HEK293T (cell line): ENCODE measurements around the gene ALPG.

Source experiments
- ARNT ChIP-seq: fragments of 450-650 bp; IDR thresholded peaks from 2 replicates; pipeline ENCODE4 v1.6.1; 2017; ENCODE audit warnings: mild to moderate bottlenecking
- BHLHE40 ChIP-seq: fragments of 450-650 bp; IDR thresholded peaks from 2 replicates; pipeline ENCODE4 v1.6.1; 2016; ENCODE audit warnings: mild to moderate bottlenecking, moderate library complexity, borderline replicate concordance
- ELF4 ChIP-seq: fragments of 450-650 bp; IDR thresholded peaks from 2 replicates; pipeline ENCODE4 v1.6.1; 2017; ENCODE audit warnings: antibody characterized with exemption
- FOXA1 ChIP-seq: fragments of 450-650 bp; IDR thresholded peaks from 2 replicates; pipeline ENCODE4 v1.6.1; 2016; ENCODE audit warnings: mild to moderate bottlenecking
- FOXK2 ChIP-seq: fragments of 450-650 bp; IDR thresholded peaks from 2 replicates; pipeline ENCODE4 v1.6.1; 2016; ENCODE audit warnings: mild to moderate bottlenecking
- FOXM1 ChIP-seq: fragments of 450-650 bp; IDR thresholded peaks from 2 replicates; pipeline ENCODE4 v1.6.1; 2017; ENCODE audit warnings: mild to moderate bottlenecking, borderline replicate concordance
- HDGF ChIP-seq: fragments of 450-650 bp; IDR thresholded peaks from 2 replicates; pipeline ENCODE4 v1.6.1; 2017; ENCODE audit warnings: antibody characterized with exemption, borderline replicate concordance
- NFRKB ChIP-seq: fragments of 450-650 bp; IDR thresholded peaks from 2 replicates; pipeline ENCODE4 v1.6.1; 2016; ENCODE audit warnings: mild to moderate bottlenecking, moderate library complexity
- PKNOX1 ChIP-seq: fragments of 450-650 bp; IDR thresholded peaks from 2 replicates; pipeline ENCODE4 v1.6.1; 2016
- SP1 ChIP-seq: fragments of 450-650 bp; IDR thresholded peaks from 2 replicates; pipeline ENCODE4 v1.6.1; 2017
- SUZ12 ChIP-seq: fragments of 450-650 bp; IDR thresholded peaks from 2 replicates; pipeline ENCODE4 v1.6.1; 2016; ENCODE audit warnings: mild to moderate bottlenecking
- TARDBP ChIP-seq: fragments of 450-650 bp; IDR thresholded peaks from 2 replicates; pipeline ENCODE4 v1.6.1; 2016
- ZNF384 ChIP-seq: fragments of 450-650 bp; IDR thresholded peaks from 2 replicates; pipeline ENCODE4 v1.6.1; 2016

GRCh38 chr2:232438951-232439757 is 32.5 kb downstream of the ALPG start:
- TF ChIP-seq ZNF384 (no peak), FOXK2 (no peak), FOXA1 (no peak), NFRKB (no peak), SP1 (no peak), PKNOX1 (no peak), FOXM1 (no peak), BHLHE40 (no peak), HDGF (no peak), ARNT (no peak), SUZ12 (no peak), ELF4 (no peak), TARDBP (no peak)
